NCI-H1092 treated with DMSO at 0.1 percent for 48 hours (cell line): ENCODE results near the gene BAX.
A peak's percentile ranks its signal among the peaks of the same experiment; 100 is the strongest.

Source experiments
- DNase-seq: peaks from one replicate; lab custom pipeline; 2025; lab: John Stamatoyannopoulos, UW

The BAX gene

GRCh38 chr19:48985711-48986110 lies 31.0 kb downstream of the BAX start:
- DNase-seq: no peak

GRCh38 chr19:48986211-48986610 lies 31.5 kb downstream of the BAX start:
- DNase-seq: no peak

GRCh38 chr19:48987323-48987722 lies 32.6 kb downstream of the BAX start:
- DNase-seq: no peak

- DNase-seq: no peak
These were observed 33.6 kb downstream of the BAX start for GRCh38 chr19:48988286-48988685.

GRCh38 chr19:48988860-48989259 lies 34.2 kb downstream of the BAX start:
- no peak for DNase-seq

- no peak for DNase-seq
These were observed 35.1 kb downstream of the BAX start for GRCh38 chr19:48989701-48990291.

GRCh38 chr19:48990400-48990799 lies 35.7 kb downstream of the BAX start:
- no peak for DNase-seq

GRCh38 chr19:48991011-48991609 lies 36.4 kb downstream of the BAX start:
- DNase-seq: no peak

GRCh38 chr19:48991873-48992580 lies 37.4 kb downstream of the BAX start:
- DNase-seq: no peak

- no peak for DNase-seq
These were observed 38.0 kb downstream of the BAX start for GRCh38 chr19:48992581-48993174.

- peak; percentile 97 for DNase-seq
These were observed 38.7 kb downstream of the BAX start, which contains the start of the genes GYS1 and RUVBL2 for GRCh38 chr19:48993175-48994034. GYS1 (minus strand) TSS chr19:48993309; CDS start chr19:48993112, 197 bp downstream. RUVBL2 (plus strand) TSS chr19:48993887; CDS start chr19:48993912, 25 bp downstream.

GRCh38 chr19:48994035-48994386 lies 39.3 kb downstream of the BAX start:
- no peak for DNase-seq

- no peak for DNase-seq
These were observed 43.3 kb downstream of the BAX start for GRCh38 chr19:48997972-48998371.

- no peak for DNase-seq
These were observed 45.0 kb downstream of the BAX start for GRCh38 chr19:48999481-49000325.

- no peak for DNase-seq
These were observed 49.5 kb downstream of the BAX start for GRCh38 chr19:49004133-49004532.

GRCh38 chr19:49004964-49005614 lies 50.4 kb downstream of the BAX start:
- DNase-seq: no peak

GRCh38 chr19:49006905-49007304 lies 52.2 kb downstream of the BAX start:
- DNase-seq: no peak

GRCh38 chr19:49009828-49010227 lies 55.2 kb downstream of the BAX start:
- DNase-seq: no peak

- no peak for DNase-seq
These were observed 55.8 kb downstream of the BAX start for GRCh38 chr19:49010453-49010852.

GRCh38 chr19:49011194-49011593 lies 56.5 kb downstream of the BAX start:
- DNase-seq: no peak
